ENCODE results near the gene ORMDL3.

The ORMDL3 gene

GRCh38 chr17:39938140-39938869 lies 10.9 kb upstream of the ORMDL3 start:
- no peak for TF ChIP-seq CTCF (conservative IDR thresholded peaks at IDR 0.05)
- no peak for TF ChIP-seq ZFX (IDR thresholded peaks at IDR 0.05)
- no peak overlapping the region for H3K27ac ChIP-seq

GRCh38 chr17:39937447-39937846 lies 10.0 kb upstream of the ORMDL3 start:
- TF ChIP-seq ZFX (IDR thresholded peaks at IDR 0.05) (no peak), CTCF (conservative IDR thresholded peaks at IDR 0.05) (no peak)
- no peak overlapping the region for H3K27ac ChIP-seq

GRCh38 chr17:39935909-39936308 lies 8.5 kb upstream of the ORMDL3 start:
- TF ChIP-seq CTCF (conservative IDR thresholded peaks at IDR 0.05) = no peak
- no peak for TF ChIP-seq ZFX (IDR thresholded peaks at IDR 0.05)
- no peak overlapping the region for H3K27ac ChIP-seq

- no peak overlapping the region for H3K27ac ChIP-seq
- no peak for TF ChIP-seq CTCF (conservative IDR thresholded peaks at IDR 0.05)
- no peak for TF ChIP-seq ZFX (IDR thresholded peaks at IDR 0.05)
Measured at GRCh38 chr17:39934324-39934723, 6.9 kb upstream of the ORMDL3 start.

- TF ChIP-seq ZFX (IDR thresholded peaks at IDR 0.05) = no peak
- no peak for TF ChIP-seq CTCF (conservative IDR thresholded peaks at IDR 0.05)
- no peak overlapping the region for H3K27ac ChIP-seq
Measured at GRCh38 chr17:39933912-39934311, 6.5 kb upstream of the ORMDL3 start.

- TF ChIP-seq ZFX (IDR thresholded peaks at IDR 0.05) = no peak
- no peak for TF ChIP-seq CTCF (conservative IDR thresholded peaks at IDR 0.05)
- no peak overlapping the region for H3K27ac ChIP-seq
Measured at GRCh38 chr17:39929646-39930407, 2.4 kb upstream of the ORMDL3 start.

All from C4-2B (cell line).